ENCODE data around the gene BBS2. TPM values are rescaled to one million over a fixed set of nuclear protein-coding genes. Genes with fewer than 3 reads are reported as not detected.

The BBS2 gene
- total and polyA plus RNA-seq, 2 of the 4 experiments (the other 2 are of a cell fraction): 18.6 to 32.3 TPM

GRCh38 chr16:56534847-56535383 is 15.1 kb upstream of the BBS2 start:
- BruUV-seq (replicated peaks): no TSS peak

More at GRCh38 chr16:56534847-56535383, 15.1 kb upstream of the BBS2 start:
- Histone ChIP-seq H4K5ac (ENCODE audit: low read depth, low read length) (no peak overlapping the region), H4K91ac (ENCODE audit: insufficient read depth, low read depth, low read length) (no peak overlapping the region), H4K8ac (ENCODE audit: low read depth in 2 of 2, low read length in 2 of 2) (no peak overlapping the region), H3K36me3 (ENCODE audit: control insufficient read depth, insufficient read depth, low read length) (no peaks in the 10 kb centered on the region), H3K18ac (ENCODE audit: low read depth, low read length) (no peak overlapping the region), H2BK120ac (ENCODE audit: low read depth, low read length) (no peak overlapping the region), H3K27me3 (ENCODE audit: control insufficient read depth, insufficient read depth, low read length) (peaks cover 17% of the 10 kb centered on the region), H2AFZ (replicated peaks; ENCODE audit: low read length, poor library complexity) (no peak overlapping the region), H3K9me1 (ENCODE audit: insufficient read depth, low read length) (no peaks in the 10 kb centered on the region), H2AK9ac (replicated peaks; ENCODE audit: low read depth, low read length, poor library complexity) (no peak overlapping the region), H3K4me2 (ENCODE audit: low read depth, low read length) (no peak overlapping the region), H3K9me3 (ENCODE audit: control insufficient read depth, insufficient read depth, low read length) (no peaks in the 10 kb centered on the region), H3K23ac (ENCODE audit: low read depth, low read length) (no peak overlapping the region), H2AK5ac (ENCODE audit: low read depth, low read length) (no peak overlapping the region), H3K4me3 (ENCODE audit: insufficient read depth, low read depth, low read length) (no peak overlapping the region), H2BK15ac (ENCODE audit: low read depth, low read length) (no peak overlapping the region), H3K14ac (replicated peaks; ENCODE audit: low read depth, low read length) (no peak overlapping the region), H3K4ac (ENCODE audit: low read depth, low read length) (no peak overlapping the region), H2BK5ac (ENCODE audit: low read depth, low read length, poor library complexity, severe bottlenecking) (no peak overlapping the region), H3K4me1 (ENCODE audit: control insufficient read depth, insufficient read depth, low read length) (no peaks in the 10 kb centered on the region; the same call in 1 of the 2 replicates), H2BK20ac (ENCODE audit: low read depth, low read length) (no peak overlapping the region), H3K56ac (ENCODE audit: extremely low read depth, insufficient read depth, low read length) (no peak overlapping the region), H3K27ac (ENCODE audit: insufficient read depth, low read length) (no peak overlapping the region), H3K9ac (ENCODE audit: low read depth, low read length) (no peak overlapping the region), H3K79me1 (ENCODE audit: low read depth in 1 of 2, low read length in 2 of 2) (no peaks in the 10 kb centered on the region), H4K20me1 (ENCODE audit: insufficient read depth, low read length) (no peaks in the 10 kb centered on the region)
- DNase-seq (no peak), ATAC-seq (ENCODE audit: low read depth) (no peak)
- CTCF ChIA-PET: interaction anchor here (0.6 kb wide), 1 partner anchor 11 kb away, joined by 3 read pairs; no protein-coding TSS in a partner anchor
- dilution Hi-C loops (cut with HindIII; ENCODE audit: low sequenced_read_pairs, unreplicated experiment): no loop called here
- 61% methylated on average over 4 of the region's 8 CpGs; no CpG with 5 or more reads in 1 of the 2 experiments for WGBS, 2 experiments (ENCODE audit: extremely low coverage in 2 of 2, insufficient read length in 1 of 2)
- intact Hi-C loops (cut with micrococcal nuclease): no loop called here
- POLR2A ChIA-PET (ENCODE audit: unreplicated experiment): no interaction called here
- TF ChIP-seq USF2 (IDR thresholded peaks at IDR 0.05; ENCODE audit: low read depth, low read length) (no peak), RCOR1 (IDR thresholded peaks at IDR 0.05; ENCODE audit: insufficient replicate concordance, low read length) (no peak), CHD1 (IDR thresholded peaks at IDR 0.05; ENCODE audit: low read depth, low read length) (no peak), MXI1 (IDR thresholded peaks at IDR 0.05; ENCODE audit: borderline replicate concordance, low read depth, low read length) (no peak), RFX5 (IDR thresholded peaks at IDR 0.05; ENCODE audit: low read depth, low read length) (no peak), CEBPB (IDR thresholded peaks at IDR 0.05; ENCODE audit: low read depth, low read length) (no peak)
- in situ Hi-C loops (cut with MboI; ENCODE audit: low sequenced_read_pairs): no loop called here
